B cell (primary cell): Measurements from ENCODE around the gene YPEL4.

Experiments used
- EZH2 ChIP-seq: IDR thresholded peaks from 2 replicates; pipeline ENCODE4 v1.6.1; 2012; ENCODE audit warnings: borderline replicate concordance, low read depth, mild to moderate bottlenecking, moderate library complexity, low read length; ENCODE audit not compliant: insufficient read depth, poor library complexity, severe bottlenecking
- TF ChIP-seq, protein P1 (sequence below): fragments of 200-600 bp; IDR thresholded peaks from one replicate; pipeline ENCODE4 v1.8.0; 2022; ENCODE audit warnings: antibody characterized with exemption, mild to moderate bottlenecking

- TF ChIP-seq, protein P1, sequence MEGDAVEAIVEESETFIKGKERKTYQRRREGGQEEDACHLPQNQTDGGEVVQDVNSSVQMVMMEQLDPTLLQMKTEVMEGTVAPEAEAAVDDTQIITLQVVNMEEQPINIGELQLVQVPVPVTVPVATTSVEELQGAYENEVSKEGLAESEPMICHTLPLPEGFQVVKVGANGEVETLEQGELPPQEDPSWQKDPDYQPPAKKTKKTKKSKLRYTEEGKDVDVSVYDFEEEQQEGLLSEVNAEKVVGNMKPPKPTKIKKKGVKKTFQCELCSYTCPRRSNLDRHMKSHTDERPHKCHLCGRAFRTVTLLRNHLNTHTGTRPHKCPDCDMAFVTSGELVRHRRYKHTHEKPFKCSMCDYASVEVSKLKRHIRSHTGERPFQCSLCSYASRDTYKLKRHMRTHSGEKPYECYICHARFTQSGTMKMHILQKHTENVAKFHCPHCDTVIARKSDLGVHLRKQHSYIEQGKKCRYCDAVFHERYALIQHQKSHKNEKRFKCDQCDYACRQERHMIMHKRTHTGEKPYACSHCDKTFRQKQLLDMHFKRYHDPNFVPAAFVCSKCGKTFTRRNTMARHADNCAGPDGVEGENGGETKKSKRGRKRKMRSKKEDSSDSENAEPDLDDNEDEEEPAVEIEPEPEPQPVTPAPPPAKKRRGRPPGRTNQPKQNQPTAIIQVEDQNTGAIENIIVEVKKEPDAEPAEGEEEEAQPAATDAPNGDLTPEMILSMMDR, result no peak
- no peak for TF ChIP-seq EZH2
Measured at GRCh38 chr11:57640068-57640800, 9.5 kb downstream of the YPEL4 start.
